GM23338 (cell line): ENCODE data around the gene PCDH17. TPM values are rescaled to one million over a fixed set of nuclear protein-coding genes. Genes with fewer than 3 reads are reported as not detected.
A peak's percentile ranks its signal among the peaks of the same experiment; 100 is the strongest.

Experiments used
- ATAC-seq: fragments of 200-7000 bp; cut with Tn5 transposase; 3 replicates; pipeline ENCODE4 v1.9.1; 2020
- DNase-seq: peaks from one replicate; pipeline ENCODE4 v3.0.0-alpha.2; 2015; ENCODE audit warnings: low spot score
- H2AFZ ChIP-seq: fragments of 200-600 bp; sonication (generic); 2 replicates; pipeline ENCODE4 v1.8.0; 2016; ENCODE audit warnings: antibody characterized with exemption, mild to moderate bottlenecking, moderate library complexity
- H3F3A ChIP-seq: fragments of 200-600 bp; sonication (generic); replicated peaks from 2 replicates; pipeline ENCODE4 v1.8.0; 2017; ENCODE audit warnings: antibody characterized with exemption, mixed run types, low read depth
- H3K27ac ChIP-seq: fragments of 200-600 bp; sonication (generic); 2 replicates; pipeline ENCODE4 v1.6.1; 2016; ENCODE audit warnings: low read depth
- H3K27me3 ChIP-seq: fragments of 200-600 bp; sonication (generic); 2 replicates; pipeline ENCODE4 v1.8.0; 2016; ENCODE audit warnings: mild to moderate bottlenecking, mixed run types, moderate library complexity; ENCODE audit not compliant: insufficient read depth
- H3K36me3 ChIP-seq: fragments of 200-600 bp; sonication (generic); 2 replicates; pipeline ENCODE4 v1.8.0; 2016; ENCODE audit warnings: mild to moderate bottlenecking; ENCODE audit not compliant: insufficient read depth
- H3K4me1 ChIP-seq: fragments of 200-600 bp; sonication (generic); 2 replicates; pipeline ENCODE4 v1.8.0; 2016; ENCODE audit warnings: mild to moderate bottlenecking, moderate library complexity; ENCODE audit not compliant: insufficient read depth
- H3K4me2 ChIP-seq: fragments of 200-600 bp; sonication (generic); 2 replicates; pipeline ENCODE4 v1.7.1; 2017; ENCODE audit warnings: mixed run types
- H3K4me3 ChIP-seq: fragments of 200-600 bp; sonication (generic); 2 replicates; pipeline ENCODE4 v1.6.1; 2016; ENCODE audit warnings: mixed run types
- H3K79me2 ChIP-seq: fragments of 200-600 bp; sonication (generic); replicated peaks from 2 replicates; pipeline ENCODE4 v1.8.0; 2017; ENCODE audit warnings: mild to moderate bottlenecking; ENCODE audit not compliant: insufficient read depth
- H3K9me2 ChIP-seq: fragments of 200-600 bp; sonication (generic); 2 replicates; pipeline ENCODE4 v1.8.0; 2017; ENCODE audit not compliant: insufficient read depth
- H4K20me1 ChIP-seq: fragments of 200-600 bp; sonication (generic); replicated peaks from 2 replicates; pipeline ENCODE4 v1.8.0; 2017; ENCODE audit warnings: mild to moderate bottlenecking; ENCODE audit not compliant: insufficient read depth
- H3K27ac Mint-ChIP-seq: 2 replicates; pipeline ENCODE4 v1.8.0; 2020; ENCODE audit warnings: inconsistent platforms, mild to moderate bottlenecking, moderate library complexity, mixed read lengths
- H3K27me3 Mint-ChIP-seq: 3 replicates; pipeline ENCODE4 v1.8.0; 2022; ENCODE audit warnings: low read depth, mild to moderate bottlenecking, moderate library complexity, mixed read lengths, inconsistent platforms; ENCODE audit not compliant: insufficient read depth, poor library complexity
- H3K36me3 Mint-ChIP-seq: 3 replicates; pipeline ENCODE4 v1.8.0; 2021; ENCODE audit warnings: low read depth, mild to moderate bottlenecking, inconsistent platforms, moderate library complexity, mixed read lengths
- H3K4me1 Mint-ChIP-seq: 3 replicates; pipeline ENCODE4 v1.8.0; 2020; ENCODE audit warnings: mild to moderate bottlenecking, inconsistent platforms, mixed read lengths
- H3K4me3 Mint-ChIP-seq: 3 replicates; pipeline ENCODE4 v1.8.0; 2021; ENCODE audit warnings: moderate library complexity, mild to moderate bottlenecking, inconsistent platforms, mixed read lengths
- H3K9me3 Mint-ChIP-seq: 3 replicates; pipeline ENCODE4 v1.8.0; 2020; ENCODE audit warnings: moderate library complexity, mild to moderate bottlenecking, inconsistent platforms, mixed read lengths
- EZH2phosphoT487 ChIP-seq: fragments of 200-600 bp; sonication (generic); IDR thresholded peaks from one replicate; pipeline ENCODE4 v1.8.1; 2018; ENCODE audit warnings: antibody characterized with exemption; ENCODE audit not compliant: unreplicated experiment
- NANOG ChIP-seq: IDR thresholded peaks from 2 replicates; pipeline ENCODE4 v1.6.1; 2016; ENCODE audit warnings: antibody characterized with exemption, borderline replicate concordance
- polyA plus RNA-seq: library from polyadenylated mRNA; unstranded; fragments of >200 nt; fragmentation: Nextera tagmentation; extraction: Ambion mirVana; gene quantifications from 2 replicates; pipeline ENCODE4 v1.2.1, GENCODE V29; 2016
- total RNA-seq: library from RNA; depleted of rRNA; stranded (reverse); fragments of >200 nt; shearing (Covaris generic); gene quantifications from 2 replicates; pipeline ENCODE4 v1.2.3, GENCODE V29; 2014
- TF ChIP-seq, protein P1 (sequence below): fragments of 250-450 bp; sonication (Bioruptor Pico); IDR thresholded peaks from 2 replicates; pipeline ENCODE4 v1.5.0; 2020; ENCODE audit warnings: mild to moderate bottlenecking, moderate library complexity
- TF ChIP-seq, protein P2 (sequence below): IDR thresholded peaks from one replicate; pipeline ENCODE4 v1.6.1; 2018; ENCODE audit warnings: antibody characterized with exemption; ENCODE audit not compliant: unreplicated experiment
- TF ChIP-seq, protein P3 (sequence below): IDR thresholded peaks from 2 replicates; pipeline ENCODE4 v1.6.1; 2016; ENCODE audit warnings: antibody characterized with exemption

PCDH17 gene
- total and polyA plus RNA-seq, 2 experiments from 2014 or later, result 0.27 to 1.3 TPM

DNA sequence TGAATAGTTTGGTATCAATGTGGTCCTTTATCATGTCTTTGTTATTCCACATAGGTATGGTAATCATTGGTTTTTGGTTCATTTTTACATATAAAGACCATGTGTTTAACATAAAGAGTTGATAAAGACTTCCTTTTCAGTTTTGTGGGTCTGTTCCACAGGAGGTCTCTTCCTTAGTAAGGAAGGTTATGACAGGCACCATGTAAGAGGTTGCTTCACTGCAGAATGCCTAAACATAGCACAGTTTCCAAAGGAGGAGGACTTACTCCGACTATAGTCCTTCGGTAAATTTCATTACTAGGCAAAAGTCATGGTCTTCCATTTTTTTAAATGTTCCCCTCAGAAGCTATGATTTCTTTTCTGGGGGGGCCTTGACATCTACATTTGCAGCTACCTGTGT, 27.1 kb upstream of the PCDH17 start:
- Mint-ChIP-seq H3K4me1 (peaks cover 43% of the 10 kb centered on the region), H3K36me3 (peaks cover 13% of the 10 kb centered on the region; the same call in 2 of the 3 replicates), H3K27me3 (no peaks in the 10 kb centered on the region), H3K9me3 (peaks cover 6% of the 10 kb centered on the region; the same call in 2 of the 3 replicates), H3K4me3 (0 out of 3 replicates have a peak overlapping the region, but pooled peaks have one; percentile 39), H3K27ac (peak overlapping the region; percentile 49; the same call in 1 of the 2 replicates)
- H2AFZ ChIP-seq, result peak overlapping the region; percentile 34; the same call in 1 of the 2 replicates
- H3K27me3 ChIP-seq, result no peaks in the 10 kb centered on the region
- no peak for DNase-seq
- peak overlapping the region; percentile 33 for H3K4me2 ChIP-seq
- H3K9me2 ChIP-seq, result no peaks in the 10 kb centered on the region
- H3K4me1 ChIP-seq, result peaks cover 44% of the 10 kb centered on the region
- H4K20me1 ChIP-seq, result no peaks in the 10 kb centered on the region
- no peaks in the 10 kb centered on the region for H3K79me2 ChIP-seq
- peak overlapping the region; percentile 27 for H3K4me3 ChIP-seq
- no peak overlapping the region for H3K27ac ChIP-seq
- H3F3A ChIP-seq, result no peaks in the 10 kb centered on the region
- no peak for TF ChIP-seq NANOG
- TF ChIP-seq, protein P1, sequence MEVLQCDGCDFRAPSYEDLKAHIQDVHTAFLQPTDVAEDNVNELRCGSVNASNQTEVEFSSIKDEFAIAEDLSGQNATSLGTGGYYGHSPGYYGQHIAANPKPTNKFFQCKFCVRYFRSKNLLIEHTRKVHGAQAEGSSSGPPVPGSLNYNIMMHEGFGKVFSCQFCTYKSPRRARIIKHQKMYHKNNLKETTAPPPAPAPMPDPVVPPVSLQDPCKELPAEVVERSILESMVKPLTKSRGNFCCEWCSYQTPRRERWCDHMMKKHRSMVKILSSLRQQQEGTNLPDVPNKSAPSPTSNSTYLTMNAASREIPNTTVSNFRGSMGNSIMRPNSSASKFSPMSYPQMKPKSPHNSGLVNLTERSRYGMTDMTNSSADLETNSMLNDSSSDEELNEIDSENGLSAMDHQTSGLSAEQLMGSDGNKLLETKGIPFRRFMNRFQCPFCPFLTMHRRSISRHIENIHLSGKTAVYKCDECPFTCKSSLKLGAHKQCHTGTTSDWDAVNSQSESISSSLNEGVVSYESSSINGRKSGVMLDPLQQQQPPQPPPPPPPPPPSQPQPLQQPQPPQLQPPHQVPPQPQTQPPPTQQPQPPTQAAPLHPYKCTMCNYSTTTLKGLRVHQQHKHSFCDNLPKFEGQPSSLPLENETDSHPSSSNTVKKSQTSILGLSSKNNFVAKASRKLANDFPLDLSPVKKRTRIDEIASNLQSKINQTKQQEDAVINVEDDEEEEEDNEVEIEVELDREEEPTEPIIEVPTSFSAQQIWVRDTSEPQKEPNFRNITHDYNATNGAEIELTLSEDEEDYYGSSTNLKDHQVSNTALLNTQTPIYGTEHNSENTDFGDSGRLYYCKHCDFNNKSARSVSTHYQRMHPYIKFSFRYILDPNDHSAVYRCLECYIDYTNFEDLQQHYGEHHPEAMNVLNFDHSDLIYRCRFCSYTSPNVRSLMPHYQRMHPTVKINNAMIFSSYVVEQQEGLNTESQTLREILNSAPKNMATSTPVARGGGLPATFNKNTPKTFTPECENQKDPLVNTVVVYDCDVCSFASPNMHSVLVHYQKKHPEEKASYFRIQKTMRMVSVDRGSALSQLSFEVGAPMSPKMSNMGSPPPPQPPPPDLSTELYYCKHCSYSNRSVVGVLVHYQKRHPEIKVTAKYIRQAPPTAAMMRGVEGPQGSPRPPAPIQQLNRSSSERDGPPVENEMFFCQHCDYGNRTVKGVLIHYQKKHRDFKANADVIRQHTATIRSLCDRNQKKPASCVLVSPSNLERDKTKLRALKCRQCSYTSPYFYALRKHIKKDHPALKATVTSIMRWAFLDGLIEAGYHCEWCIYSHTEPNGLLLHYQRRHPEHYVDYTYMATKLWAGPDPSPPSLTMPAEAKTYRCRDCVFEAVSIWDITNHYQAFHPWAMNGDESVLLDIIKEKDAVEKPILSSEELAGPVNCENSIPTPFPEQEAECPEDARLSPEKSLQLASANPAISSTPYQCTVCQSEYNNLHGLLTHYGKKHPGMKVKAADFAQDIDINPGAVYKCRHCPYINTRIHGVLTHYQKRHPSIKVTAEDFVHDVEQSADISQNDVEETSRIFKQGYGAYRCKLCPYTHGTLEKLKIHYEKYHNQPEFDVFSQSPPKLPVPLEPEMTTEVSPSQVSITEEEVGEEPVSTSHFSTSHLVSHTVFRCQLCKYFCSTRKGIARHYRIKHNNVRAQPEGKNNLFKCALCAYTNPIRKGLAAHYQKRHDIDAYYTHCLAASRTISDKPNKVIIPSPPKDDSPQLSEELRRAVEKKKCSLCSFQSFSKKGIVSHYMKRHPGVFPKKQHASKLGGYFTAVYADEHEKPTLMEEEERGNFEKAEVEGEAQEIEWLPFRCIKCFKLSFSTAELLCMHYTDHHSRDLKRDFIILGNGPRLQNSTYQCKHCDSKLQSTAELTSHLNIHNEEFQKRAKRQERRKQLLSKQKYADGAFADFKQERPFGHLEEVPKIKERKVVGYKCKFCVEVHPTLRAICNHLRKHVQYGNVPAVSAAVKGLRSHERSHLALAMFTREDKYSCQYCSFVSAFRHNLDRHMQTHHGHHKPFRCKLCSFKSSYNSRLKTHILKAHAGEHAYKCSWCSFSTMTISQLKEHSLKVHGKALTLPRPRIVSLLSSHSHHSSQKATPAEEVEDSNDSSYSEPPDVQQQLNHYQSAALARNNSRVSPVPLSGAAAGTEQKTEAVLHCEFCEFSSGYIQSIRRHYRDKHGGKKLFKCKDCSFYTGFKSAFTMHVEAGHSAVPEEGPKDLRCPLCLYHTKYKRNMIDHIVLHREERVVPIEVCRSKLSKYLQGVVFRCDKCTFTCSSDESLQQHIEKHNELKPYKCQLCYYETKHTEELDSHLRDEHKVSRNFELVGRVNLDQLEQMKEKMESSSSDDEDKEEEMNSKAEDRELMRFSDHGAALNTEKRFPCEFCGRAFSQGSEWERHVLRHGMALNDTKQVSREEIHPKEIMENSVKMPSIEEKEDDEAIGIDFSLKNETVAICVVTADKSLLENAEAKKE, result peak; percentile 29; the same call in 1 of the 2 replicates
- peak; percentile 81 for ATAC-seq
- H3K36me3 ChIP-seq, result no peaks in the 10 kb centered on the region

DNA sequence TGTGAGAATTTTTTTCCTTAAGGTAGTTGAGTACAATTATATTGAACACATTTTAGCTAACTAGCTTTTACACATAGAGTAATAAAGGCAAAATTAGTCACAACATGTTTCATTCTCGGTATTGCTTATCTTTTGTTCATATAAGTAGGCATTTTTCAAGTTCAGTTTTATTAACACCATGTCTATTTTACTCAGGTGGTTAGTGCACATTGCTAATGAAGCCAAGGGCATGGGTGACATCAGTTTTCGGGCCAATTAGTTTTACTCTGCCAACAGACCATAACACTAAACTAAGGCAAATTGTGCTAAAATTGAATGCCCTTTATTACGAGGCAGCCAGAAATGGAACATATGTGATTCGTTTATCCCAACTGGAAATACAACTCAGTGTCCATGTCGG, 19.6 kb upstream of the PCDH17 start:
- Histone ChIP-seq H3K4me3 (no peak overlapping the region), H4K20me1 (no peaks in the 10 kb centered on the region), H3K36me3 (no peaks in the 10 kb centered on the region), H3F3A (no peaks in the 10 kb centered on the region), H3K79me2 (no peaks in the 10 kb centered on the region), H3K4me2 (no peak overlapping the region), H2AFZ (no peak overlapping the region), H3K4me1 (peaks cover 11% of the 10 kb centered on the region), H3K9me2 (no peaks in the 10 kb centered on the region), H3K27me3 (no peaks in the 10 kb centered on the region), H3K27ac (no peak overlapping the region)
- Mint-ChIP-seq H3K27me3 (no peaks in the 10 kb centered on the region), H3K36me3 (peaks cover 12% of the 10 kb centered on the region; the same call in 2 of the 3 replicates), H3K27ac (peak overlapping the region; percentile 67; the same call in 1 of the 2 replicates), H3K4me1 (peaks cover 8% of the 10 kb centered on the region; the same call in 2 of the 3 replicates), H3K9me3 (peaks cover 6% of the 10 kb centered on the region; the same call in 2 of the 3 replicates), H3K4me3 (no peak overlapping the region)
- DNase-seq (no peak), ATAC-seq (no peak)
- no peak for TF ChIP-seq EZH2phosphoT487
- TF ChIP-seq, protein P2, sequence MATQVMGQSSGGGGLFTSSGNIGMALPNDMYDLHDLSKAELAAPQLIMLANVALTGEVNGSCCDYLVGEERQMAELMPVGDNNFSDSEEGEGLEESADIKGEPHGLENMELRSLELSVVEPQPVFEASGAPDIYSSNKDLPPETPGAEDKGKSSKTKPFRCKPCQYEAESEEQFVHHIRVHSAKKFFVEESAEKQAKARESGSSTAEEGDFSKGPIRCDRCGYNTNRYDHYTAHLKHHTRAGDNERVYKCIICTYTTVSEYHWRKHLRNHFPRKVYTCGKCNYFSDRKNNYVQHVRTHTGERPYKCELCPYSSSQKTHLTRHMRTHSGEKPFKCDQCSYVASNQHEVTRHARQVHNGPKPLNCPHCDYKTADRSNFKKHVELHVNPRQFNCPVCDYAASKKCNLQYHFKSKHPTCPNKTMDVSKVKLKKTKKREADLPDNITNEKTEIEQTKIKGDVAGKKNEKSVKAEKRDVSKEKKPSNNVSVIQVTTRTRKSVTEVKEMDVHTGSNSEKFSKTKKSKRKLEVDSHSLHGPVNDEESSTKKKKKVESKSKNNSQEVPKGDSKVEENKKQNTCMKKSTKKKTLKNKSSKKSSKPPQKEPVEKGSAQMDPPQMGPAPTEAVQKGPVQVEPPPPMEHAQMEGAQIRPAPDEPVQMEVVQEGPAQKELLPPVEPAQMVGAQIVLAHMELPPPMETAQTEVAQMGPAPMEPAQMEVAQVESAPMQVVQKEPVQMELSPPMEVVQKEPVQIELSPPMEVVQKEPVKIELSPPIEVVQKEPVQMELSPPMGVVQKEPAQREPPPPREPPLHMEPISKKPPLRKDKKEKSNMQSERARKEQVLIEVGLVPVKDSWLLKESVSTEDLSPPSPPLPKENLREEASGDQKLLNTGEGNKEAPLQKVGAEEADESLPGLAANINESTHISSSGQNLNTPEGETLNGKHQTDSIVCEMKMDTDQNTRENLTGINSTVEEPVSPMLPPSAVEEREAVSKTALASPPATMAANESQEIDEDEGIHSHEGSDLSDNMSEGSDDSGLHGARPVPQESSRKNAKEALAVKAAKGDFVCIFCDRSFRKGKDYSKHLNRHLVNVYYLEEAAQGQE, result no peak
- no peak for TF ChIP-seq NANOG
- TF ChIP-seq, protein P3, sequence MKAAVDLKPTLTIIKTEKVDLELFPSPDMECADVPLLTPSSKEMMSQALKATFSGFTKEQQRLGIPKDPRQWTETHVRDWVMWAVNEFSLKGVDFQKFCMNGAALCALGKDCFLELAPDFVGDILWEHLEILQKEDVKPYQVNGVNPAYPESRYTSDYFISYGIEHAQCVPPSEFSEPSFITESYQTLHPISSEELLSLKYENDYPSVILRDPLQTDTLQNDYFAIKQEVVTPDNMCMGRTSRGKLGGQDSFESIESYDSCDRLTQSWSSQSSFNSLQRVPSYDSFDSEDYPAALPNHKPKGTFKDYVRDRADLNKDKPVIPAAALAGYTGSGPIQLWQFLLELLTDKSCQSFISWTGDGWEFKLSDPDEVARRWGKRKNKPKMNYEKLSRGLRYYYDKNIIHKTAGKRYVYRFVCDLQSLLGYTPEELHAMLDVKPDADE, result no peak
